DND-41 (cell line): ENCODE measurements around the gene ARHGDIA.

Experiments
- ATAC-seq: fragments of 200-7000 bp; cut with Tn5 transposase; 3 replicates; pipeline ENCODE4 v1.9.1; 2021; ENCODE audit warnings: low read depth; ENCODE audit not compliant: insufficient read depth
- DNase-seq: peaks from one replicate; pipeline ENCODE4 v3.0.0-alpha.2; 2020
- H2AFZ ChIP-seq: 2 replicates; pipeline ENCODE4 v1.6.0; 2012; ENCODE audit warnings: low read depth, low read length
- H3K27ac ChIP-seq: 2 replicates; pipeline ENCODE4 v1.5.1; 2012; ENCODE audit warnings: low read length, inconsistent platforms
- H3K27me3 ChIP-seq: fragments of 200-600 bp; sonication (generic); 2 replicates; pipeline ENCODE4 v1.6.0; 2012; ENCODE audit warnings: low read length, mild to moderate bottlenecking, inconsistent platforms; ENCODE audit not compliant: insufficient read depth, poor library complexity
- H3K36me3 ChIP-seq: 2 replicates; pipeline ENCODE4 v1.5.1; 2012; ENCODE audit warnings: low read length, inconsistent platforms; ENCODE audit not compliant: insufficient read depth
- H3K4me1 ChIP-seq: 2 replicates; pipeline ENCODE4 v1.5.1; 2012; ENCODE audit warnings: mild to moderate bottlenecking, low read length; ENCODE audit not compliant: insufficient read depth
- H3K4me2 ChIP-seq: 2 replicates; pipeline ENCODE4 v1.6.0; 2012; ENCODE audit warnings: mild to moderate bottlenecking, moderate library complexity, low read length, inconsistent platforms; ENCODE audit not compliant: insufficient read depth
- H3K4me3 ChIP-seq, 2 experiments: fragments of 200-600 bp in 1 of 2; shearing (Covaris generic) in 1 of 2; 2 replicates each; pipeline ENCODE4 v1.5.1; 2012 to 2016; ENCODE audit warnings: inconsistent platforms in 2 of 2, low read length in 2 of 2, mild to moderate bottlenecking in 2 of 2, low read depth in 1 of 2, moderate library complexity in 1 of 2
- H3K79me2 ChIP-seq: 2 replicates; pipeline ENCODE4 v1.6.0; 2012; ENCODE audit warnings: low read length, inconsistent platforms; ENCODE audit not compliant: insufficient read depth
- H3K9ac ChIP-seq: 2 replicates; pipeline ENCODE4 v1.6.0; 2012; ENCODE audit warnings: low read depth, mild to moderate bottlenecking, inconsistent platforms, low read length, moderate library complexity
- H3K9me3 ChIP-seq: 2 replicates; pipeline ENCODE4 v1.5.1; 2012; ENCODE audit warnings: low read length, moderate library complexity, mild to moderate bottlenecking, inconsistent platforms; ENCODE audit not compliant: insufficient read depth, severe bottlenecking
- H4K20me1 ChIP-seq: 2 replicates; pipeline ENCODE4 v1.6.0; 2012; ENCODE audit warnings: low read length; ENCODE audit not compliant: insufficient read depth
- CTCF ChIP-seq: IDR thresholded peaks from 2 replicates; pipeline ENCODE4 v1.5.1; 2012; ENCODE audit warnings: borderline replicate concordance, low read length, moderate library complexity, mild to moderate bottlenecking; ENCODE audit not compliant: poor library complexity, severe bottlenecking; ENCODE audit errors: extremely low read depth
- EZH2 ChIP-seq: IDR thresholded peaks from 3 replicates; pipeline ENCODE4 v1.6.1; 2012; ENCODE audit warnings: borderline replicate concordance, low read depth, mild to moderate bottlenecking, moderate library complexity, low read length, inconsistent platforms; ENCODE audit not compliant: severe bottlenecking

Gene ARHGDIA

GRCh38 chr17:81842725-81843504 lies 28.2 kb downstream of the ARHGDIA start:
- H3K9me3 ChIP-seq = no peaks in the 10 kb centered on the region
- TF ChIP-seq EZH2 (no peak), CTCF (no peak)
- H3K9ac ChIP-seq = no peak overlapping the region

DNA sequence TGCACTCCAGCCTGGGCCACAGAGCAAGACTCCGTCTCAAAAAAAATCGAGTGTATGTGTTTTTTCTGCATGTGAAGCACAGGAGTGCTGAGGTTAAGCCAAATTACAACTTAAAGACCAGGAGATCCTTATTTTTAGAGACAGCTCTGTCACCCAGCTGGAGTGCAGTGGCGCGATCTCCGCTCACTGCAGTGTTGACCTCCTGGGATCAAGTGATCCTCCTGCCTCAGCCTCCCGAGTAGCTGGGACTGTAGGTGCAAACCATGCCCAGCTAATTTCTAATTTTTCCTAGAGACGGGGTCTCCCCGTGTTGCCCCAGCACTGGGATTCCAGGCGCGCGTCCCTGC lies 28.8 kb downstream of the ARHGDIA start:
- Histone ChIP-seq H3K4me3 (no peak overlapping the region), H3K36me3 (peaks cover 49% of the 10 kb centered on the region), H4K20me1 (peaks cover 30% of the 10 kb centered on the region), H3K4me1 (no peaks in the 10 kb centered on the region), H3K9me3 (no peaks in the 10 kb centered on the region), H2AFZ (no peak overlapping the region), H3K27me3 (no peaks in the 10 kb centered on the region), H3K4me2 (no peak overlapping the region), H3K27ac (no peak overlapping the region), H3K79me2 (no peaks in the 10 kb centered on the region), H3K9ac (no peak overlapping the region)
- DNase-seq (no peak), ATAC-seq (no peak)
- no peak for TF ChIP-seq EZH2
- TF ChIP-seq CTCF = no peak

More at GRCh38 chr17:81842725-81843504, 28.2 kb downstream of the ARHGDIA start:
- H3K4me1 ChIP-seq = no peaks in the 10 kb centered on the region
- no peak overlapping the region for H3K4me2 ChIP-seq
- no peak overlapping the region for H3K27ac ChIP-seq
- DNase-seq = no peak
- H3K36me3 ChIP-seq = peaks cover 55% of the 10 kb centered on the region
- no peak overlapping the region for H2AFZ ChIP-seq
- H3K79me2 ChIP-seq = no peaks in the 10 kb centered on the region
- no peak overlapping the region for H3K4me3 ChIP-seq
- no peaks in the 10 kb centered on the region for H3K27me3 ChIP-seq
- ATAC-seq = peak; percentile 13; the same call in 1 of the 3 replicates
- H4K20me1 ChIP-seq = peaks cover 30% of the 10 kb centered on the region

DNA sequence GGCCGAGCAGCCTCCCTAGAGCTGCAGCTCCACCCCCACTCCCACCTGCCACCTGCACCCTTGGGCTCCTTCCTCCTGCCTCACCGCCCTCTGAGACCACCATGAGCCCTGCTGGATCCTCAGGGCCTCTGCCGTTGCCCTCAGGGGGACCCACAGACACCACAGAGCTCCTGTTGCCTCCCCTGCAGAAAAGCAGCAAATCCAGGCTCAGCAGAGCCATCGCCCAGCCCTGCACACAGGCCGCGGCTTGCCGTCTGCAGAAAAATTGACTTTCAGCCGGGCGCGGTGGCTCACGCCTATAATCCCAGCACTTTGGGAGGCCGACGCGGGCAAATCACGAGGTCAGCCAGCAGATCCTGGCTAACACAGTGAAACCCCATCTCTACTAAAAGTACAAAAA lies 29.3 kb downstream of the ARHGDIA start:
- DNase-seq (no peak), ATAC-seq (peak; percentile 15; the same call in 1 of the 3 replicates)
- no peak overlapping the region for H3K9ac ChIP-seq
- peaks cover 28% of the 10 kb centered on the region for H4K20me1 ChIP-seq
- H3K4me2 ChIP-seq = no peak overlapping the region
- TF ChIP-seq EZH2 (no peak), CTCF (no peak)
- no peaks in the 10 kb centered on the region for H3K4me1 ChIP-seq
- H2AFZ ChIP-seq = no peak overlapping the region
- peaks cover 45% of the 10 kb centered on the region for H3K36me3 ChIP-seq
- no peak overlapping the region for H3K27ac ChIP-seq
- no peaks in the 10 kb centered on the region for H3K9me3 ChIP-seq
- H3K4me3 ChIP-seq = no peak overlapping the region
- no peaks in the 10 kb centered on the region for H3K27me3 ChIP-seq
- H3K79me2 ChIP-seq = no peaks in the 10 kb centered on the region
